RWPE1 (cell line): ENCODE data around the gene TNS3.
A peak's percentile ranks its signal among the peaks of the same experiment; 100 is the strongest.
"Not testable (repeated sequence)": the region's sequence is repeated elsewhere in the genome, so short reads cannot be mapped to it uniquely, and the experiment has no call there.

Source experiments
- CTCF ChIA-PET: fragments of 350-600 bp; sonication (Branson Sonifier 250); formaldehyde crosslinking; extraction: SDS; loops from one replicate; lab custom pipeline; 2021; lab: Yijun Ruan, JAX
- POLR2A ChIA-PET: fragments of 400-600 bp; formaldehyde crosslinking; extraction: SDS; loops from one replicate; lab custom pipeline; 2020; ENCODE audit warnings: antibody characterized with exemption; ENCODE audit not compliant: low non-redundant PET; lab: Yijun Ruan, JAX
- DNase-seq: peaks from one replicate; pipeline ENCODE4 v3.0.0; 2012; ENCODE audit warnings: low spot score
- H3K27ac ChIP-seq: fragments of 450-650 bp; 2 replicates; pipeline ENCODE4 v1.5.1; 2017
- CTCF ChIP-seq: fragments of 450-650 bp; conservative IDR thresholded peaks from 2 replicates; pipeline ENCODE4 v1.5.1; 2017; ENCODE audit warnings: low read depth, mild to moderate bottlenecking

Gene TNS3

GRCh38 chr7:47597379-47597778 lies 15.5 kb upstream of the TNS3 start:
- DNase-seq: no peak
- no peak for TF ChIP-seq CTCF
- H3K27ac ChIP-seq: peak overlapping the region; percentile 55; the same call in 1 of the 2 replicates
- POLR2A ChIA-PET: no interaction called here
- CTCF ChIA-PET: interaction anchor here (0.7 to 1.0 kb wide), 3 partner anchors 13 to 115 kb away, joined by 3 read pairs; no protein-coding TSS in a partner anchor

GRCh38 chr7:47596502-47597202 lies 14.7 kb upstream of the TNS3 start:
- POLR2A ChIA-PET: no interaction called here
- no peak for TF ChIP-seq CTCF
- no peak for DNase-seq
- H3K27ac ChIP-seq: peak overlapping the region; percentile 55
- CTCF ChIA-PET: interaction anchor here (0.7 to 1.0 kb wide), 3 partner anchors 14 to 114 kb away, joined by 3 read pairs; no protein-coding TSS in a partner anchor

GRCh38 chr7:47594406-47594805 lies 12.5 kb upstream of the TNS3 start:
- no peak for DNase-seq
- ChIA-PET POLR2A (no interaction called here), CTCF (no interaction called here)
- TF ChIP-seq CTCF: no peak
- H3K27ac ChIP-seq: peak overlapping the region; percentile 88; the same call in 1 of the 2 replicates

- H3K27ac ChIP-seq: peak overlapping the region; percentile 88
- peak; percentile 46 for DNase-seq
Measured at GRCh38 chr7:47591655-47592572, 10.0 kb upstream of the TNS3 start.

GRCh38 chr7:47591089-47591654 lies 9.3 kb upstream of the TNS3 start:
- CTCF ChIA-PET: interaction anchor here (0.9 to 1.4 kb wide), 2 partner anchors 10 to 325 kb away, joined by 3 to 5 read pairs; partner anchors contain the start of gene TNS3

More at GRCh38 chr7:47591655-47592572, 10.0 kb upstream of the TNS3 start:
- no peak for TF ChIP-seq CTCF
- CTCF ChIA-PET: interaction anchor here (1.4 kb wide), 1 partner anchor 10 kb away, joined by 5 read pairs; the partner anchor contains the start of gene TNS3
- POLR2A ChIA-PET: no interaction called here

GRCh38 chr7:47590215-47590614 lies 8.3 kb upstream of the TNS3 start:
- H3K27ac ChIP-seq: peak overlapping the region; percentile 88; the same call in 1 of the 2 replicates
- POLR2A ChIA-PET, DNase-seq: not testable (repeated sequence)
- CTCF ChIA-PET: interaction anchor here (0.9 kb wide), 1 partner anchor 324 kb away, joined by 3 read pairs; no protein-coding TSS in a partner anchor

More at GRCh38 chr7:47591089-47591654, 9.3 kb upstream of the TNS3 start:
- POLR2A ChIA-PET: no interaction called here
- DNase-seq: no peak
- TF ChIP-seq CTCF: no peak
- H3K27ac ChIP-seq: peak overlapping the region; percentile 88
